ENCODE measurements around the gene RNF130.

RNF130 gene

DNA sequence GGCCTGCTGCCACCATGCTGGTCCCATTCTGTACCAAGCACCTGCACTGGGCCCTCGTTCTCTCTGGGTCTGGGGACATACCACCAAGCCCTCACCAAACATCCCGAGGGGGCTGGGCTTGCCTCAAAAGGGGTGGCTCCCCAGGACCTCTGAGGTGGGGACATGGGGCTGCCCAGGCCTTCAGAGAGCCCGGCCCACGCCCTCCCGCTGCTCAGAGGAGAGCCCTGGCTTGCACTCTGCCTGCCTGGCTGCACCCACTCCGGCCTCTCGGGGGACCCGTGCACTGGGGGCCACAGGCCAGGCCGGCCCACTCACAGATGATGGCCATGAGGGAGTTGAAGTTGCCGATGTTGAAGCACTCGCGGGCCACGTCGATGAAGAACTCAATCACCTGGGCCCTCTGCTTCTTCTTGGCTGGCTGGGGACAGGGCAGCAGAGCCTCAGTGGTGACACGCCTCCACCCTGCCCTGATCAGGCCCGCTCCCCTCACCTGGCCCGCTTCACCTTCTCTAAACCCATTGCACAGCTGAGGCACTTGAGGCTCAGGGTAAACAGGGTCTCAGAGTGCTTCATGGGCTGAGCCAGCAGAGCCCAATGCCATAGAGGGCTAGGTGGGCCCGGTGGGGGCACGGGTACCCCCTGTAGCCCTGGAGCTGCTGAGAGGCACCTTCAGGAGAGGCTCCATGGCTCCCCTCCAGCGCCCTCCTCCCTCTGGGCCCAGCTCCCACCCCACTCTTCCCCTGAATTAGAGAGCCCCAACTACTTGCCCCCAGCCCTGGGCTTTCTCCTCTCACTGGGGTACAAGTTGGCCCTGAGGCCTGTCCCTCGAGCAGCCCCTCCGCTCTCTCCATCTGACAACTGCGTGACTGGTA, 47.7 kb upstream of the RNF130 start:
- no CpG with 5 or more reads among the region's 23 CpGs for WGBS, 2 donors (ENCODE audit: extremely low coverage in 2 of 2, insufficient read length in 2 of 2, insufficient replicate concordance in 1 of 2)
- Histone ChIP-seq H2BK15ac (ENCODE audit: low read length) (no peak overlapping the region), H2AK5ac (ENCODE audit: low read depth, low read length) (no peak overlapping the region), H3K4me1 (ENCODE audit: control insufficient read depth in 2 of 2, insufficient read depth in 1 of 2, low read depth in 1 of 2, low read length in 2 of 2) (peaks cover 4 to 12% of the 10 kb centered on the region in 2 donors), H3K27ac (replicated peaks; ENCODE audit: low read length) (no peak overlapping the region), H3K9me3 (replicated peaks in 1 of 2; ENCODE audit: control insufficient read depth in 2 of 2, insufficient read depth in 1 of 2, low read depth in 1 of 2, low read length in 2 of 2) (no peaks in the 10 kb centered on the region), H4K8ac (ENCODE audit: low read depth, low read length) (no peak overlapping the region), H4K91ac (ENCODE audit: low read depth, low read length, poor library complexity) (peak overlapping the region; percentile 48), H3K4ac (ENCODE audit: low read length) (no peak overlapping the region), H2BK5ac (ENCODE audit: low read length) (peak overlapping the region; percentile 61), H2AFZ (ENCODE audit: low read length) (no peak overlapping the region), H3K23ac (ENCODE audit: low read depth, low read length, poor library complexity) (no peak overlapping the region), H3K4me3 (ENCODE audit: low read length in 2 of 2) (no peak overlapping the region), H3K9ac (ENCODE audit: low read depth, low read length, poor library complexity) (no peak overlapping the region), H3K79me1 (ENCODE audit: low read depth, low read length) (no peaks in the 10 kb centered on the region), H2BK120ac (ENCODE audit: low read depth, low read length) (no peak overlapping the region), H2BK12ac (ENCODE audit: low read length) (no peak overlapping the region), H3K27me3 (ENCODE audit: control insufficient read depth in 3 of 3, insufficient read depth in 3 of 3, low read depth in 1 of 3, low read length in 3 of 3) (no peaks in the 10 kb centered on the region), H3K18ac (ENCODE audit: low read length) (peak overlapping the region; percentile 59), H3K36me3 (replicated peaks in 1 of 2; ENCODE audit: control insufficient read depth in 2 of 2, insufficient read depth in 2 of 2, low read length in 2 of 2) (no peaks in the 10 kb centered on the region), H3K14ac (ENCODE audit: low read length) (peak overlapping the region; percentile 1), H3K4me2 (ENCODE audit: insufficient read depth, low read length, poor library complexity, severe bottlenecking) (no peak overlapping the region)
- no peak for DNase-seq (ENCODE audit: low spot score)

DNA sequence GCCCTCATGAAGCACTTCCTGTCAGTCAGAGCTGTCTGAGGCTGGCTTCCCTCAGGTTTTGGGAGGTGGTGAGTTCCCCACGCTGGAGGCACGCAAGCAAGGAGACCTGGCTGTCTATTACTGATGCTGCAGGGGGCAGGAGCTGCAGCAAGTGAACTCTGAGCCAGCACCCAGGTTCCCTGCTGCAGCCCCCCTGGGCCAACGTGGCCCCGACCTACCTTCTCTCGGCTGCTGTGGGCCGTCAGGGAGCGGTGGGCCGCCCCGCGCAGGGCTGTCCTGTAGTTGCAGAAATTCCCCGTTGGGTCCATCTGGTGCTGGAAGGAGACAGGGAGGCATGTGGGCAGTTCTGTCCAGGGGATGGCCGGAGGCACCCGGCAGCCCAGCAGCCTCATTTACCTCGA, 46.8 kb upstream of the RNF130 start:
- H3K23ac ChIP-seq (ENCODE audit: low read depth, low read length, poor library complexity): no peak overlapping the region

DNA sequence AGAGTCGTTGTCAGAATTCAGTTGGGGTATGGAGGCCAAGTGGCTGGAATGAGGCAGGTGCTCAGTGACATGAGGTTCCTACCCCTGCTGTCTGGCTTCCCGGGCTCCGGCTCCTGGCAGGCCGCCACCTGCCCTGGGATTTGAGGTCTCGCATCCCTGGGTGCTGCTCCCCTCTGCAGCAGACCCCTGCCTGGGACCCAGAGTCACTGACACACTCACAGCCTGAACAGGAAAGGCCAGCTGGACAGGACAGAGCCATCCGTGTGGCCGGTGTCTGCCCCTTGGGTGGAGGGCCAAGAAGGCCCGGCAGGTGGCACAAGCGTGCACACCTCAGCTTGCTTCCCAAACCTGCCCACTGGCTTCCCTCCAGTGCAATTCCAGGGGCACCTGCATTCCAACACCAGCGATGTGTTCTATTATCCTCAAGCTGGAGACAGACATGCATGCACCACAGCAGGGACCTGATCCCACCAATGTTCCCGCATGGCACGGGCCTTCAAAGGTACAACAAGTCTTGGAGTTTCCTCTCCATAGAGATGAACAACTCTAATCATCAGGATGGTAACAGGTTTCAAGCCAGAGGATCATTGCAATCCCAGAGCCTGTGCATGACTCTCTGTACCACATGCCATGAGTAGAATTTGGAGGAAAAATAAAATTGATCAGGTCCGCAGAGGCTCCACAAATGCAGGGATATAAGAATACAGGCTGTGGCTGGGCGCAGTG, 45.6 kb upstream of the RNF130 start:
- no CpG with 5 or more reads among the region's 14 CpGs for WGBS, 2 donors (ENCODE audit: extremely low coverage in 2 of 2, insufficient read length in 2 of 2, insufficient replicate concordance in 1 of 2)
- H3K4me1 ChIP-seq (ENCODE audit: control insufficient read depth in 2 of 2, insufficient read depth in 1 of 2, low read depth in 1 of 2, low read length in 2 of 2): peaks cover 4 to 12% of the 10 kb centered on the region in 2 donors
- no peak for DNase-seq (ENCODE audit: low spot score)

More for the DNA sequence above, 46.8 kb upstream of the RNF130 start:
- Histone ChIP-seq H2BK120ac (ENCODE audit: low read depth, low read length) (peak overlapping the region; percentile 76), H2AFZ (ENCODE audit: low read length) (no peak overlapping the region), H2BK12ac (ENCODE audit: low read length) (no peak overlapping the region), H3K4me1 (ENCODE audit: control insufficient read depth in 2 of 2, insufficient read depth in 1 of 2, low read depth in 1 of 2, low read length in 2 of 2) (peaks cover 4 to 12% of the 10 kb centered on the region in 2 donors), H3K79me1 (ENCODE audit: low read depth, low read length) (no peaks in the 10 kb centered on the region), H3K27me3 (ENCODE audit: control insufficient read depth in 3 of 3, insufficient read depth in 3 of 3, low read depth in 1 of 3, low read length in 3 of 3) (no peaks in the 10 kb centered on the region), H2AK5ac (ENCODE audit: low read depth, low read length) (peak overlapping the region; percentile 66), H2BK15ac (ENCODE audit: low read length) (peak overlapping the region; percentile 54), H3K4me3 (ENCODE audit: low read length in 2 of 2) (no peak overlapping the region), H4K8ac (ENCODE audit: low read depth, low read length) (no peak overlapping the region), H3K14ac (ENCODE audit: low read length) (peak overlapping the region; percentile 6), H3K18ac (ENCODE audit: low read length) (peak overlapping the region; percentile 74), H2BK5ac (ENCODE audit: low read length) (peak overlapping the region; percentile 61), H3K4ac (ENCODE audit: low read length) (peak overlapping the region; percentile 18), H4K91ac (ENCODE audit: low read depth, low read length, poor library complexity) (peak overlapping the region; percentile 48), H3K4me2 (ENCODE audit: insufficient read depth, low read length, poor library complexity, severe bottlenecking) (no peak overlapping the region), H3K36me3 (replicated peaks in 1 of 2; ENCODE audit: control insufficient read depth in 2 of 2, insufficient read depth in 2 of 2, low read length in 2 of 2) (no peaks in the 10 kb centered on the region), H3K9ac (ENCODE audit: low read depth, low read length, poor library complexity) (peak overlapping the region; percentile 50), H3K27ac (replicated peaks; ENCODE audit: low read length) (no peak overlapping the region), H3K9me3 (replicated peaks in 1 of 2; ENCODE audit: control insufficient read depth in 2 of 2, insufficient read depth in 1 of 2, low read depth in 1 of 2, low read length in 2 of 2) (no peaks in the 10 kb centered on the region)
- no CpG with 5 or more reads among the region's 14 CpGs for WGBS, 2 donors (ENCODE audit: extremely low coverage in 2 of 2, insufficient read length in 2 of 2, insufficient replicate concordance in 1 of 2)
- no peak for DNase-seq (ENCODE audit: low spot score)

More for the DNA sequence above, 45.6 kb upstream of the RNF130 start:
- H2AK5ac ChIP-seq (ENCODE audit: low read depth, low read length): peak overlapping the region; percentile 23
- H3K14ac ChIP-seq (ENCODE audit: low read length): no peak overlapping the region
- no peak overlapping the region for H3K27ac ChIP-seq (replicated peaks; ENCODE audit: low read length)
- no peak overlapping the region for H4K8ac ChIP-seq (ENCODE audit: low read depth, low read length)
- H3K79me1 ChIP-seq (ENCODE audit: low read depth, low read length): no peaks in the 10 kb centered on the region
- H2BK12ac ChIP-seq (ENCODE audit: low read length): peak overlapping the region; percentile 1
- no peak overlapping the region for H3K4ac ChIP-seq (ENCODE audit: low read length)
- peak overlapping the region; percentile 44 for H2BK5ac ChIP-seq (ENCODE audit: low read length)
- no peaks in the 10 kb centered on the region for H3K27me3 ChIP-seq (ENCODE audit: control insufficient read depth in 3 of 3, insufficient read depth in 3 of 3, low read depth in 1 of 3, low read length in 3 of 3)
- H3K18ac ChIP-seq (ENCODE audit: low read length): peak overlapping the region; percentile 95
- peak overlapping the region; percentile 22 for H4K91ac ChIP-seq (ENCODE audit: low read depth, low read length, poor library complexity)
- H3K4me3 ChIP-seq (ENCODE audit: low read length in 2 of 2): no peak overlapping the region
- H3K36me3 ChIP-seq (replicated peaks in 1 of 2; ENCODE audit: control insufficient read depth in 2 of 2, insufficient read depth in 2 of 2, low read length in 2 of 2): no peaks in the 10 kb centered on the region
- H3K4me2 ChIP-seq (ENCODE audit: insufficient read depth, low read length, poor library complexity, severe bottlenecking): no peak overlapping the region
- H3K9ac ChIP-seq (ENCODE audit: low read depth, low read length, poor library complexity): no peak overlapping the region
- no peak overlapping the region for H2BK120ac ChIP-seq (ENCODE audit: low read depth, low read length)
- peak overlapping the region; percentile 98 for H2BK15ac ChIP-seq (ENCODE audit: low read length)
- H3K9me3 ChIP-seq (replicated peaks in 1 of 2; ENCODE audit: control insufficient read depth in 2 of 2, insufficient read depth in 1 of 2, low read depth in 1 of 2, low read length in 2 of 2): no peaks in the 10 kb centered on the region
- no peak overlapping the region for H3K23ac ChIP-seq (ENCODE audit: low read depth, low read length, poor library complexity)
- H2AFZ ChIP-seq (ENCODE audit: low read length): no peak overlapping the region
